ENCODE results near the gene TMEM109.

Gene TMEM109

GRCh38 chr11:60917267-60917666, 3.3 kb downstream of the TMEM109 start:
- no peak overlapping the region for H3K4me3 ChIP-seq (ENCODE audit: control insufficient read depth, low read depth, low read length)
- DNase-seq (ENCODE audit: low read depth), result no peak
- no peak for TF ChIP-seq CTCF (IDR thresholded peaks at IDR 0.05; ENCODE audit: control insufficient read depth, insufficient read depth, low read depth, low read length, missing control alignments)

- H3K4me3 ChIP-seq (ENCODE audit: control insufficient read depth, low read depth, low read length), result no peak overlapping the region
- TF ChIP-seq CTCF (IDR thresholded peaks at IDR 0.05; ENCODE audit: control insufficient read depth, insufficient read depth, low read depth, low read length, missing control alignments), result no peak
- DNase-seq (ENCODE audit: low read depth), result no peak
Observed at GRCh38 chr11:60918251-60918938, 4.4 kb downstream of the TMEM109 start.

GRCh38 chr11:60918939-60919265, 4.9 kb downstream of the TMEM109 start:
- H3K4me3 ChIP-seq (ENCODE audit: control insufficient read depth, low read depth, low read length), result no peak overlapping the region
- no peak for TF ChIP-seq CTCF (IDR thresholded peaks at IDR 0.05; ENCODE audit: control insufficient read depth, insufficient read depth, low read depth, low read length, missing control alignments)
- no peak for DNase-seq (ENCODE audit: low read depth)

GRCh38 chr11:60919320-60919719, 5.4 kb downstream of the TMEM109 start:
- DNase-seq (ENCODE audit: low read depth), result no peak
- H3K4me3 ChIP-seq (ENCODE audit: control insufficient read depth, low read depth, low read length), result no peak overlapping the region
- no peak for TF ChIP-seq CTCF (IDR thresholded peaks at IDR 0.05; ENCODE audit: control insufficient read depth, insufficient read depth, low read depth, low read length, missing control alignments)

GRCh38 chr11:60919956-60920355, 6.0 kb downstream of the TMEM109 start:
- no peak overlapping the region for H3K4me3 ChIP-seq (ENCODE audit: control insufficient read depth, low read depth, low read length)
- no peak for TF ChIP-seq CTCF (IDR thresholded peaks at IDR 0.05; ENCODE audit: control insufficient read depth, insufficient read depth, low read depth, low read length, missing control alignments)
- no peak for DNase-seq (ENCODE audit: low read depth)

GRCh38 chr11:60921259-60921658, 7.3 kb downstream of the TMEM109 start:
- H3K4me3 ChIP-seq (ENCODE audit: control insufficient read depth, low read depth, low read length), result no peak overlapping the region
- no peak for TF ChIP-seq CTCF (IDR thresholded peaks at IDR 0.05; ENCODE audit: control insufficient read depth, insufficient read depth, low read depth, low read length, missing control alignments)
- no peak for DNase-seq (ENCODE audit: low read depth)

Measured in AG09309 (cell line).